GM12878 (cell line): ENCODE results near the gene ANKHD1. TPM values are rescaled to one million over a fixed set of nuclear protein-coding genes. Genes with fewer than 3 reads are reported as not detected.

Experiments used
- ATAC-seq: fragments of 200-7000 bp; cut with Tn5 transposase; 3 replicates; pipeline ENCODE4 v1.9.1; 2020; ENCODE audit warnings: mild to moderate bottlenecking, moderate library complexity
- BruUV-seq: library from RNA; stranded (reverse); fragments of 400-500 nt; replicated peaks from 2 replicates; lab custom pipeline; 2021; lab: Mats Ljungman, UMichigan
- CTCF ChIA-PET: fragments of 300-600 bp; sonication (Branson Sonifier 250); formaldehyde crosslinking; extraction: SDS; loops from one replicate; lab custom pipeline; 2021; ENCODE audit warnings: inconsistent platforms; lab: Yijun Ruan, JAX
- POLR2A ChIA-PET: fragments of 350-600 bp; formaldehyde crosslinking; extraction: SDS; loops from one replicate; lab custom pipeline; 2021; ENCODE audit warnings: inconsistent platforms; lab: Charles Lee
- RAD21 ChIA-PET: fragments of 300-600 bp; sonication (Branson Sonifier 250); formaldehyde crosslinking; loops from one replicate; lab custom pipeline; 2023; ENCODE audit warnings: antibody characterized with exemption; ENCODE audit not compliant: unreplicated experiment; lab: Charles Lee
- SMC1A ChIA-PET: fragments of 300-600 bp; sonication (Branson Sonifier 250); formaldehyde crosslinking; loops from one replicate; lab custom pipeline; 2023; ENCODE audit not compliant: unreplicated experiment, uncharacterized antibody; lab: Charles Lee
- DNase-seq: peaks from one replicate; pipeline ENCODE4 v3.0.0-alpha.2; 2011; ENCODE audit warnings: low read depth, low spot score
- FAIRE-seq: peaks from 3 replicates; lab custom pipeline; 2011; peaks lifted over from hg19 to GRCh38; lab: Jason Lieb, UNC
- H2AFZ ChIP-seq: 2 replicates; pipeline ENCODE4 v1.6.0; 2011; ENCODE audit warnings: low read depth, low read length, control low read depth; ENCODE audit not compliant: control insufficient read depth
- H3K27ac ChIP-seq: 2 replicates; pipeline ENCODE4 v1.5.1; 2011; ENCODE audit warnings: control low read depth; ENCODE audit not compliant: control insufficient read depth, insufficient read depth
- H3K27me3 ChIP-seq, 2 experiments: replicated peaks in 1 of 2; 2 replicates each; pipeline versions ENCODE4 v1.6.0 to v1.6.1; 2011; ENCODE audit warnings: low read length in 1 of 2; ENCODE audit not compliant: control insufficient read depth in 2 of 2, insufficient read depth in 2 of 2
- H3K36me3 ChIP-seq, 2 experiments: 2 replicates each; pipeline ENCODE4 v1.5.1; 2011; ENCODE audit warnings: low read length in 1 of 2; ENCODE audit not compliant: control insufficient read depth in 2 of 2, insufficient read depth in 2 of 2
- H3K4me1 ChIP-seq: 2 replicates; pipeline ENCODE4 v1.6.1; 2011; ENCODE audit warnings: mild to moderate bottlenecking, low read length, moderate library complexity, mixed read lengths; ENCODE audit not compliant: control insufficient read depth, insufficient read depth
- H3K4me2 ChIP-seq: 2 replicates; pipeline ENCODE4 v1.6.0; 2011; ENCODE audit warnings: control low read depth; ENCODE audit not compliant: control insufficient read depth, insufficient read depth
- H3K4me3 ChIP-seq: fragments of 200-600 bp; sonication (generic); 2 replicates; pipeline ENCODE4 v1.5.1; 2016
- H3K79me2 ChIP-seq: 2 replicates; pipeline ENCODE4 v1.6.0; 2011; ENCODE audit warnings: low read length; ENCODE audit not compliant: control insufficient read depth, insufficient read depth
- H3K9ac ChIP-seq: 2 replicates; pipeline ENCODE4 v1.8.0; 2011; ENCODE audit warnings: low read length, control low read depth, mixed read lengths; ENCODE audit not compliant: control insufficient read depth, insufficient read depth
- H3K9me3 ChIP-seq: replicated peaks from 3 replicates; pipeline ENCODE4 v1.5.1; 2011; ENCODE audit warnings: mild to moderate bottlenecking, low read length; ENCODE audit not compliant: control insufficient read depth, insufficient read depth
- H4K20me1 ChIP-seq: 2 replicates; pipeline ENCODE4 v1.6.0; 2011; ENCODE audit not compliant: control insufficient read depth, insufficient read depth
- BHLHE40 ChIP-seq, 2 experiments: fragments of 450-650 bp in 1 of 2; IDR thresholded peaks; 2 replicates each; pipeline ENCODE4 v1.6.1; 2011 to 2017; ENCODE audit warnings: low read depth in 2 of 2, borderline replicate concordance in 1 of 2, improper control_type of control experiment in 1 of 2, low read length in 1 of 2, mild to moderate bottlenecking in 1 of 2
- IKZF2 ChIP-seq, 2 experiments: fragments of 450-650 bp; IDR thresholded peaks; 2 replicates each; pipeline ENCODE4 v1.6.1; 2017; ENCODE audit warnings: mild to moderate bottlenecking in 2 of 2, moderate library complexity in 2 of 2
- ZSCAN29 ChIP-seq: fragments of 450-650 bp; IDR thresholded peaks from 2 replicates; pipeline ENCODE4 v1.6.1; 2017; ENCODE audit warnings: mild to moderate bottlenecking, moderate library complexity
- WGBS: methylation state at CpG from one replicate; pipeline ENCODE4 v1.1.6; 2016; ENCODE audit warnings: low lambda C conversion rate; ENCODE audit not compliant: insufficient replicate concordance, insufficient coverage; ENCODE audit errors: missing lambda C conversion rate; 5-methylcytosine and 5-hydroxymethylcytosine counted together
- in situ Hi-C: fragments of 300-500 bp; cut with MboI; formaldehyde crosslinking; loops from 9 replicates; pipeline ENCODE4 v1.14.3; 2018; ENCODE audit warnings: mixed read lengths
- intact Hi-C: fragments of 100-400 bp; cut with micrococcal nuclease; formaldehyde crosslinking; loops from one replicate; pipeline ENCODE4 v1.14.2; 2022; ENCODE audit not compliant: unreplicated experiment
- microRNA-seq: library from miRNA; unstranded; fragments of <30 nt; microRNA quantifications from one replicate; pipeline ENCODE4, GENCODE V29; 2018
- polyA plus RNA-seq, 11 experiments: library from polyadenylated mRNA; depleted of rRNA in 4 of 11; unstranded in 6 of 11; stranded (reverse) in 5 of 11; fragments of >200 nt; fragmentation: Nextera tagmentation in 4 of 11; fragmentation: Illumina TruSeq in 1 of 11; extraction: Ambion mirVana in 4 of 11; extraction: Trizol in 1 of 11; gene quantifications; 1 replicate in 1 of 11; 2 replicates in 10 of 11; pipeline versions ENCODE4 v1.2.1 to v1.2.3, GENCODE V29; 2011 to 2016; ENCODE audit warnings: inconsistent platforms in 2 of 11, missing spikeins in 2 of 11, low read depth in 1 of 11
- small RNA-seq: library from RNA; depleted of rRNA; stranded (forward); fragments of <200 nt; gene quantifications from one replicate; pipeline ENCODE3, GENCODE V24; 2014
- total RNA-seq, 4 experiments: library from RNA; depleted of rRNA in 3 of 4; stranded (reverse); fragments of >200 nt in 3 of 4; fragmentation: Illumina TruSeq in 1 of 4; extraction: Trizol in 1 of 4; gene quantifications; 2 replicates each; pipeline versions ENCODE4 v1.2.1 to v1.2.3, GENCODE V29; 2013 to 2021

ANKHD1 gene
- total and polyA plus RNA-seq, 10 of the 15 experiments (the other 5 are each of a cell fraction or from before 2014, with no cell fraction given): 31.6 to 96.8 (median 74.3) TPM

GRCh38 chr5:140588311-140589070 lies 186.9 kb downstream of the ANKHD1 start:
- Histone ChIP-seq H3K9ac (no peak overlapping the region), H4K20me1 (no peaks in the 10 kb centered on the region), H3K4me2 (no peak overlapping the region), H3K4me1 (no peaks in the 10 kb centered on the region), H3K36me3 (no peaks in the 10 kb centered on the region), H3K27me3 (no peaks in the 10 kb centered on the region)
- FAIRE-seq (no peak), DNase-seq (no peak), ATAC-seq (no peak)
- ChIA-PET SMC1A (interaction anchor here (1.5 kb wide), 1 partner anchor 41 kb away, joined by 4 read pairs; the partner anchor contains the start of gene EIF4EBP3), POLR2A (interaction anchor here (0.7 kb wide), 1 partner anchor 10 kb away, joined by 4 read pairs; no protein-coding TSS in a partner anchor)
- 70% methylated on average over 5 of the region's 5 CpGs for WGBS
- BruUV-seq: no TSS peak
- intact Hi-C loops: no loop called here
- TF ChIP-seq ZSCAN29 (no peak), BHLHE40 (IDR thresholded peaks at IDR 0.05; ENCODE audit: borderline replicate concordance in 1 of 2, low read depth in 2 of 2, low read length in 1 of 2) (no peak), IKZF2 (IDR thresholded peaks at IDR 0.05) (no peak)
- TF ChIP-seq, all 136 proteins: peak for 0
- ChIA-PET CTCF (interaction anchor here (1.1 kb wide), 1 partner anchor 237 kb away, joined by 3 read pairs; no protein-coding TSS in a partner anchor), RAD21 (no interaction called here)
- no peak overlapping the region for H3K27ac ChIP-seq
- H3K9me3 ChIP-seq: no peaks in the 10 kb centered on the region
- H3K4me3 ChIP-seq: no peak overlapping the region
- no peaks in the 10 kb centered on the region for H3K79me2 ChIP-seq
- H2AFZ ChIP-seq: no peak overlapping the region
- in situ Hi-C loops: no loop called here

Small RNA genes within 50 kb of the gene (microRNA-seq; reads per million reads assigned to microRNA genes)
- gene MIR6831: not detected

Small RNA genes within 50 kb of the gene (small RNA-seq; reads per million reads assigned to genes)
- gene RF00279: not detected
- not detected for gene RF00443
- gene RNU4-14P: not detected

Other genes with a start within 250 kb of the ANKHD1 start
Only the 7 nearest of the 12 such genes appear.
- gene PFDN1, start 98.7 kb upstream of the ANKHD1 start, total RNA-seq (2014; rRNA removed): 79.9 and 86.9 TPM in 2 replicates
- 73.0 and 91.1 TPM in 2 replicates for gene PFDN1, start 98.7 kb upstream of the ANKHD1 start, total RNA-seq (2014; rRNA removed; fragmentation: Illumina TruSeq; extraction: Trizol)
- 58.5 and 62.9 TPM in 2 replicates for gene PFDN1, start 98.7 kb upstream of the ANKHD1 start, total RNA-seq (2021)
- 63.8 and 65.9 TPM in 2 replicates for gene PFDN1, start 98.7 kb upstream of the ANKHD1 start, polyA plus RNA-seq (2011; rRNA removed)
- gene PFDN1, start 98.7 kb upstream of the ANKHD1 start, polyA plus RNA-seq (2014; fragmentation: Illumina TruSeq; extraction: Trizol): 150 and 190 TPM in 2 replicates
- 100 to 1,000 TPM; 192 to 193 TPM for gene PFDN1, start 98.7 kb upstream of the ANKHD1 start, polyA plus RNA-seq (2014; fragmentation: Nextera tagmentation; extraction: Ambion mirVana)
- 85.8 and 86.8 TPM in 2 replicates for gene PFDN1, start 98.7 kb upstream of the ANKHD1 start, polyA plus RNA-seq (2014; rRNA removed)
- gene PFDN1, start 98.7 kb upstream of the ANKHD1 start, polyA plus RNA-seq (2016; fragmentation: Nextera tagmentation; extraction: Ambion mirVana): 100 to 1,000 TPM; 112 to 131 TPM
- gene HBEGF, start 55.2 kb upstream of the ANKHD1 start, total RNA-seq (2014; rRNA removed): 2.5 and 3.1 TPM in 2 replicates
- gene HBEGF, start 55.2 kb upstream of the ANKHD1 start, total RNA-seq (2014; rRNA removed; fragmentation: Illumina TruSeq; extraction: Trizol): 2.5 and 2.9 TPM in 2 replicates
- gene HBEGF, start 55.2 kb upstream of the ANKHD1 start, total RNA-seq (2021): 2.6 and 2.7 TPM in 2 replicates
- gene HBEGF, start 55.2 kb upstream of the ANKHD1 start, polyA plus RNA-seq (2011; rRNA removed): 2.2 and 2.5 TPM in 2 replicates
- 3.1 and 4.5 TPM in 2 replicates for gene HBEGF, start 55.2 kb upstream of the ANKHD1 start, polyA plus RNA-seq (2014; fragmentation: Illumina TruSeq; extraction: Trizol)
- 1 to 10 TPM in 1 of 2 experiments, under 1 TPM in 1; 0.87 to 1.5 TPM for gene HBEGF, start 55.2 kb upstream of the ANKHD1 start, polyA plus RNA-seq (2014; fragmentation: Nextera tagmentation; extraction: Ambion mirVana)
- 1.6 and 2.0 TPM in 2 replicates for gene HBEGF, start 55.2 kb upstream of the ANKHD1 start, polyA plus RNA-seq (2014; rRNA removed)
- 1 to 10 TPM; 1.3 to 1.6 TPM for gene HBEGF, start 55.2 kb upstream of the ANKHD1 start, polyA plus RNA-seq (2016; fragmentation: Nextera tagmentation; extraction: Ambion mirVana)
- 0.05 TPM in 1 of 2 replicates, not detected in the other for gene SLC4A9, start 41.6 kb upstream of the ANKHD1 start, total RNA-seq (2014; rRNA removed)
- gene SLC4A9, start 41.6 kb upstream of the ANKHD1 start, total RNA-seq (2014; rRNA removed; fragmentation: Illumina TruSeq; extraction: Trizol): not detected in 2 replicates
- 0.05 TPM in 1 of 2 replicates, not detected in the other for gene SLC4A9, start 41.6 kb upstream of the ANKHD1 start, total RNA-seq (2021)
- not detected in 2 replicates for gene SLC4A9, start 41.6 kb upstream of the ANKHD1 start, polyA plus RNA-seq (2011; rRNA removed)
- gene SLC4A9, start 41.6 kb upstream of the ANKHD1 start, polyA plus RNA-seq (2014; fragmentation: Illumina TruSeq; extraction: Trizol): not detected in 2 replicates
- under 1 TPM in 1 of 2 experiments, not detected in 1; 0.05 TPM for gene SLC4A9, start 41.6 kb upstream of the ANKHD1 start, polyA plus RNA-seq (2014; fragmentation: Nextera tagmentation; extraction: Ambion mirVana)
- 0.03 TPM in 1 of 2 replicates, not detected in the other for gene SLC4A9, start 41.6 kb upstream of the ANKHD1 start, polyA plus RNA-seq (2014; rRNA removed)
- gene SLC4A9, start 41.6 kb upstream of the ANKHD1 start, polyA plus RNA-seq (2016; fragmentation: Nextera tagmentation; extraction: Ambion mirVana): not detected
- 2.0 and 3.7 TPM in 2 replicates for gene EIF4EBP3, start 145.8 kb downstream of the ANKHD1 start, total RNA-seq (2014; rRNA removed)
- gene EIF4EBP3, start 145.8 kb downstream of the ANKHD1 start, total RNA-seq (2014; rRNA removed; fragmentation: Illumina TruSeq; extraction: Trizol): 2.9 and 3.6 TPM in 2 replicates
- 6.2 and 9.3 TPM in 2 replicates for gene EIF4EBP3, start 145.8 kb downstream of the ANKHD1 start, total RNA-seq (2021)
- gene EIF4EBP3, start 145.8 kb downstream of the ANKHD1 start, polyA plus RNA-seq (2011; rRNA removed): 2.8 and 3.5 TPM in 2 replicates
- 2.2 and 4.6 TPM in 2 replicates for gene EIF4EBP3, start 145.8 kb downstream of the ANKHD1 start, polyA plus RNA-seq (2014; fragmentation: Illumina TruSeq; extraction: Trizol)
- gene EIF4EBP3, start 145.8 kb downstream of the ANKHD1 start, polyA plus RNA-seq (2014; fragmentation: Nextera tagmentation; extraction: Ambion mirVana): 10 to 100 TPM in 1 of 2 experiments, 1 to 10 TPM in 1; 6.3 to 16.1 TPM
- 7.5 and 8.3 TPM in 2 replicates for gene EIF4EBP3, start 145.8 kb downstream of the ANKHD1 start, polyA plus RNA-seq (2014; rRNA removed)
- 10 to 100 TPM in 1 of 2 experiments, 1 to 10 TPM in 1; 9.5 to 10.2 TPM for gene EIF4EBP3, start 145.8 kb downstream of the ANKHD1 start, polyA plus RNA-seq (2016; fragmentation: Nextera tagmentation; extraction: Ambion mirVana)
- 60.9 and 66.3 TPM in 2 replicates for gene SRA1, start 155.6 kb downstream of the ANKHD1 start, total RNA-seq (2014; rRNA removed)
- gene SRA1, start 155.6 kb downstream of the ANKHD1 start, total RNA-seq (2014; rRNA removed; fragmentation: Illumina TruSeq; extraction: Trizol): 41.3 and 43.4 TPM in 2 replicates
- gene SRA1, start 155.6 kb downstream of the ANKHD1 start, total RNA-seq (2021): 53.2 and 55.2 TPM in 2 replicates
- 36.6 and 44.3 TPM in 2 replicates for gene SRA1, start 155.6 kb downstream of the ANKHD1 start, polyA plus RNA-seq (2011; rRNA removed)
- gene SRA1, start 155.6 kb downstream of the ANKHD1 start, polyA plus RNA-seq (2014; fragmentation: Illumina TruSeq; extraction: Trizol): 51.0 and 56.9 TPM in 2 replicates
- 10 to 100 TPM; 35.3 to 52.7 TPM for gene SRA1, start 155.6 kb downstream of the ANKHD1 start, polyA plus RNA-seq (2014; fragmentation: Nextera tagmentation; extraction: Ambion mirVana)
- gene SRA1, start 155.6 kb downstream of the ANKHD1 start, polyA plus RNA-seq (2014; rRNA removed): 59.7 and 61.2 TPM in 2 replicates
- gene SRA1, start 155.6 kb downstream of the ANKHD1 start, polyA plus RNA-seq (2016; fragmentation: Nextera tagmentation; extraction: Ambion mirVana): 100 to 1,000 TPM; 115 to 127 TPM
- gene APBB3, start 162.8 kb downstream of the ANKHD1 start, total RNA-seq (2014; rRNA removed): 10.7 and 13.7 TPM in 2 replicates
- 6.1 and 6.2 TPM in 2 replicates for gene APBB3, start 162.8 kb downstream of the ANKHD1 start, total RNA-seq (2014; rRNA removed; fragmentation: Illumina TruSeq; extraction: Trizol)
- 19.2 and 20.0 TPM in 2 replicates for gene APBB3, start 162.8 kb downstream of the ANKHD1 start, total RNA-seq (2021)
- 25.0 and 33.3 TPM in 2 replicates for gene APBB3, start 162.8 kb downstream of the ANKHD1 start, polyA plus RNA-seq (2011; rRNA removed)
- gene APBB3, start 162.8 kb downstream of the ANKHD1 start, polyA plus RNA-seq (2014; fragmentation: Illumina TruSeq; extraction: Trizol): 8.1 and 11.1 TPM in 2 replicates
- under 1 TPM; 0.35 to 0.84 TPM for gene APBB3, start 162.8 kb downstream of the ANKHD1 start, polyA plus RNA-seq (2014; fragmentation: Nextera tagmentation; extraction: Ambion mirVana)
- 25.0 and 28.1 TPM in 2 replicates for gene APBB3, start 162.8 kb downstream of the ANKHD1 start, polyA plus RNA-seq (2014; rRNA removed)
- 10 to 100 TPM; 15.0 to 15.6 TPM for gene APBB3, start 162.8 kb downstream of the ANKHD1 start, polyA plus RNA-seq (2016; fragmentation: Nextera tagmentation; extraction: Ambion mirVana)
- gene SLC35A4, start 163.0 kb downstream of the ANKHD1 start, total RNA-seq (2014; rRNA removed): 36.9 and 44.6 TPM in 2 replicates
- 22.2 and 23.8 TPM in 2 replicates for gene SLC35A4, start 163.0 kb downstream of the ANKHD1 start, total RNA-seq (2014; rRNA removed; fragmentation: Illumina TruSeq; extraction: Trizol)
- gene SLC35A4, start 163.0 kb downstream of the ANKHD1 start, total RNA-seq (2021): 133 and 134 TPM in 2 replicates
- gene SLC35A4, start 163.0 kb downstream of the ANKHD1 start, polyA plus RNA-seq (2011; rRNA removed): 57.1 and 167 TPM in 2 replicates
- gene SLC35A4, start 163.0 kb downstream of the ANKHD1 start, polyA plus RNA-seq (2014; fragmentation: Illumina TruSeq; extraction: Trizol): 145 and 150 TPM in 2 replicates
- gene SLC35A4, start 163.0 kb downstream of the ANKHD1 start, polyA plus RNA-seq (2014; fragmentation: Nextera tagmentation; extraction: Ambion mirVana): 10 to 100 TPM; 27.8 to 31.7 TPM
- gene SLC35A4, start 163.0 kb downstream of the ANKHD1 start, polyA plus RNA-seq (2014; rRNA removed): 96.4 and 103 TPM in 2 replicates
- 100 to 1,000 TPM; 132 to 154 TPM for gene SLC35A4, start 163.0 kb downstream of the ANKHD1 start, polyA plus RNA-seq (2016; fragmentation: Nextera tagmentation; extraction: Ambion mirVana)